Nephron (organoid): ENCODE measurements around the gene MRTFA.

Experiments used
- H3K27ac Mint-ChIP-seq, 3 experiments: 2 replicates each; pipeline ENCODE4 v1.8.0; 2020; ENCODE audit warnings: mixed read lengths in 3 of 3, mild to moderate bottlenecking in 2 of 3, moderate library complexity in 1 of 3
- H3K27me3 Mint-ChIP-seq: 2 replicates; pipeline ENCODE4 v1.8.0; 2021; ENCODE audit warnings: low read depth, mild to moderate bottlenecking, moderate library complexity, mixed read lengths
- H3K36me3 Mint-ChIP-seq: 2 replicates; pipeline ENCODE4 v1.8.0; 2020; ENCODE audit warnings: low read depth, mixed read lengths
- H3K4me1 Mint-ChIP-seq: 2 replicates; pipeline ENCODE4 v1.8.0; 2020; ENCODE audit warnings: mixed read lengths
- H3K4me3 Mint-ChIP-seq, 3 experiments: 2 replicates each; pipeline ENCODE4 v1.8.0; 2020; ENCODE audit warnings: mild to moderate bottlenecking in 3 of 3, mixed read lengths in 3 of 3, moderate library complexity in 2 of 3
- H3K9me3 Mint-ChIP-seq: 2 replicates; pipeline ENCODE4 v1.8.0; 2020; ENCODE audit warnings: mixed read lengths
- TF ChIP-seq, protein P1 (sequence below), 3 experiments: fragments of 200-600 bp; sonication (generic); IDR thresholded peaks; one replicate each; pipeline ENCODE4 v1.5.0; 2021; ENCODE audit warnings: antibody characterized with exemption in 3 of 3; ENCODE audit not compliant: unreplicated experiment in 3 of 3

MRTFA gene

DNA sequence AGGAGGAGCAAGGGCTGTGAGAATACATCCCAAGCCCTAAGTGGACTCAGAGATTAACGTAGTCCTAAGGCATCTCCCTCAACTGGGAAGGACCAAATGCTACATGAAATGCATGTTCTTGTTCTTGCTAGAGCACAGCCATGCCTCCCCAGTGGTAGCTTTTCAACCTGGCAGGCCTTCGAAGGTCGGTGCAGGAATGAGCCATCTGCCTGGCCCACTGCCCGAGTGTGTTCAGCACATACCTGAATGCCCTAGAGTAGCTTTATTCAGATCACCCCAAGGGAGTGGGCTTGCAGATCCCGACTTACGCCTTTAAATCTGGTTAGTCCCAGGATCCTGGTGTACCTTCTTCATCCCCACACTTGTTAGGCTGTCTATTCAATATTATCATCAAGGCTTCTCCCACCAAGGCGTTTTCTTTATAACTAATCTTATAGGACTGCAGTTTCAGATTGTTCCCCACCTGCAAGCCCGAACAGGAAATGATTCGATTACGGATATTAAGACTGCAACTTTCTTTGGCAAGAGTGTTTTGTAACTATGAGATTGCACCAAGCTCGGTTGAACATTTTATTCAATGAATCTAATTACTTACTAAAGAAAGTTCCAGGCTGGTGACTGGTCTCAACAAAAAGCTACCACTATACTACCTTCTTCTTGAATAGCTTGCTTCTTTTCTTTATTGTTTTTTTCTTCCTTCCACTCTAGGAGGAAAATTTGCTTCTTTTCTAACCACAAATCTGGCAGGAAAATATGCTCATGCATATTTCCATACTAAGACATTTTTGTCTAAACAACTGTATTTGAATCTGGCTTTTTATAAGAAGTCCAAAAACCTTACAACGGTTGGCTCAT is 150.5 kb downstream of the MRTFA start:
- peaks cover 19% of the 10 kb centered on the region for H3K36me3 Mint-ChIP-seq
- TF ChIP-seq, protein P1, sequence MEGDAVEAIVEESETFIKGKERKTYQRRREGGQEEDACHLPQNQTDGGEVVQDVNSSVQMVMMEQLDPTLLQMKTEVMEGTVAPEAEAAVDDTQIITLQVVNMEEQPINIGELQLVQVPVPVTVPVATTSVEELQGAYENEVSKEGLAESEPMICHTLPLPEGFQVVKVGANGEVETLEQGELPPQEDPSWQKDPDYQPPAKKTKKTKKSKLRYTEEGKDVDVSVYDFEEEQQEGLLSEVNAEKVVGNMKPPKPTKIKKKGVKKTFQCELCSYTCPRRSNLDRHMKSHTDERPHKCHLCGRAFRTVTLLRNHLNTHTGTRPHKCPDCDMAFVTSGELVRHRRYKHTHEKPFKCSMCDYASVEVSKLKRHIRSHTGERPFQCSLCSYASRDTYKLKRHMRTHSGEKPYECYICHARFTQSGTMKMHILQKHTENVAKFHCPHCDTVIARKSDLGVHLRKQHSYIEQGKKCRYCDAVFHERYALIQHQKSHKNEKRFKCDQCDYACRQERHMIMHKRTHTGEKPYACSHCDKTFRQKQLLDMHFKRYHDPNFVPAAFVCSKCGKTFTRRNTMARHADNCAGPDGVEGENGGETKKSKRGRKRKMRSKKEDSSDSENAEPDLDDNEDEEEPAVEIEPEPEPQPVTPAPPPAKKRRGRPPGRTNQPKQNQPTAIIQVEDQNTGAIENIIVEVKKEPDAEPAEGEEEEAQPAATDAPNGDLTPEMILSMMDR (IDR thresholded peaks at IDR 0.05; ENCODE audit: unreplicated experiment in 3 of 3): no peak

GRCh38 chr22:40484906-40485669 is 151.4 kb downstream of the MRTFA start:
- TF ChIP-seq, protein P1 (IDR thresholded peaks at IDR 0.05; ENCODE audit: unreplicated experiment in 3 of 3): no peak
- peaks cover 13% of the 10 kb centered on the region for H3K36me3 Mint-ChIP-seq
- peak overlapping the region; percentile 47 to 90 (median 89) for H3K27ac Mint-ChIP-seq
- H3K9me3 Mint-ChIP-seq: no peaks in the 10 kb centered on the region
- H3K27me3 Mint-ChIP-seq: no peaks in the 10 kb centered on the region
- peak overlapping the region in 1 of 3 experiments; percentile 20 for H3K4me3 Mint-ChIP-seq
- peaks cover 38% of the 10 kb centered on the region for H3K4me1 Mint-ChIP-seq

More for the DNA sequence above, 150.5 kb downstream of the MRTFA start:
- peaks cover 38% of the 10 kb centered on the region for H3K4me1 Mint-ChIP-seq
- H3K27ac Mint-ChIP-seq: peak overlapping the region; percentile 47 to 90 (median 89)
- no peaks in the 10 kb centered on the region for H3K9me3 Mint-ChIP-seq
- no peak overlapping the region for H3K4me3 Mint-ChIP-seq
- no peaks in the 10 kb centered on the region for H3K27me3 Mint-ChIP-seq

GRCh38 chr22:40482886-40483285 is 153.6 kb downstream of the MRTFA start:
- H3K9me3 Mint-ChIP-seq: no peaks in the 10 kb centered on the region
- TF ChIP-seq, protein P1 (IDR thresholded peaks at IDR 0.05; ENCODE audit: unreplicated experiment in 3 of 3): no peak
- no peaks in the 10 kb centered on the region for H3K27me3 Mint-ChIP-seq
- H3K36me3 Mint-ChIP-seq: peaks cover 8% of the 10 kb centered on the region
- H3K4me3 Mint-ChIP-seq: no peak overlapping the region
- H3K4me1 Mint-ChIP-seq: peaks cover 45% of the 10 kb centered on the region
- peak overlapping the region in 2 of 3 experiments; percentile 28 to 78 for H3K27ac Mint-ChIP-seq

- Mint-ChIP-seq H3K4me1 (peaks cover 45% of the 10 kb centered on the region), H3K4me3 (no peak overlapping the region), H3K27me3 (no peaks in the 10 kb centered on the region), H3K36me3 (peaks cover 4% of the 10 kb centered on the region), H3K27ac (peak overlapping the region in 2 of 3 experiments; percentile 28 to 78), H3K9me3 (no peaks in the 10 kb centered on the region)
- TF ChIP-seq, protein P1 (IDR thresholded peaks at IDR 0.05; ENCODE audit: unreplicated experiment in 3 of 3): no peak
Observed at GRCh38 chr22:40482391-40482790, 154.1 kb downstream of the MRTFA start.

GRCh38 chr22:40480996-40481395 is 155.5 kb downstream of the MRTFA start:
- peaks cover 4% of the 10 kb centered on the region for H3K36me3 Mint-ChIP-seq
- TF ChIP-seq, protein P1 (IDR thresholded peaks at IDR 0.05; ENCODE audit: unreplicated experiment in 3 of 3): no peak
- H3K4me3 Mint-ChIP-seq: no peak overlapping the region
- H3K27me3 Mint-ChIP-seq: no peaks in the 10 kb centered on the region
- H3K9me3 Mint-ChIP-seq: no peaks in the 10 kb centered on the region
- H3K27ac Mint-ChIP-seq: peak overlapping the region in 2 of 3 experiments; percentile 1 to 51
- peaks cover 39% of the 10 kb centered on the region for H3K4me1 Mint-ChIP-seq
